ENCODE data around the gene ABI3BP.
"Not testable (repeated sequence)": the region's sequence is repeated elsewhere in the genome, so short reads cannot be mapped to it uniquely, and the experiment has no call there.

ABI3BP gene

DNA sequence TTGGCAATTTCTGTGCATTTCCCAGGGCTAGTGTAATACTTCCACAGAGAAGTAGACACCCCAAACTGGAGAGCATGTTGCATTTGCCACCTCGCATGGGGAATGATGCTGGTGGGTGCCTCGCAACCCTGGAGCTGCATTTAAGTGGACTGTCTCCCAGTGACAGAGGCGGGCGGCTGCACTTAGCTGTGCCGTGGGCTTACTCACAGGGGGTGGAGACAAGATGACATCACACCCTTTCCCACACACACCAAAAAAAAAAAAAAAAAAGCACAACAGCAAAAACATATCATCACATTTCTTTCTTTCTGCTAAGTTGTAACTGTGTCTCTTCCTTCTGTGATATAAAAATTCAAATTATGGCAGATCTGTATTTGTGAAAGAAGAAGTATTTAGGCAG lies at the start of gene ABI3BP:
Gene ABI3BP, minus strand, starts transcription at position 113 of the 400 bp plus-strand sequence. Its CDS starts 37 bp downstream, at position 76.
- DNase-seq: peak; percentile 21

DNA sequence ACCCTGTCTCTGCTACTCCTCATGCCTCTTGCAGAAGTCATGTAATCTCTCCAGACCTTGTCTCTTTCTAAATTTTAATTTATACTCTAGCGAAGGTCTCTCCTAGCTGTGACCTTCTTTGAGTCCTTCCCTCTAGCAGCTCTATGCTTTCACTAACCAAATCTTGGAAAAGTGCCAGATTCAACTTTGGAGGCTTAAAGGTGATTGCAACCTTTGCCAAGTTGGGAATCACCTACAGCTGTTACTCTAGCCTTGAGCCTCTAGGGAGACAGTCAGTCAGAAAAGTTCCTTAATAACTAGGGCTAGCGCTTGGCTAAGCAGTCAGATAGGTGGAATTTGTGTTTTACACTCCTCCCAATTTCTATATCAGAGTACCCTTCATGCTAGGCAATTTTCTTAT lies 46.1 kb upstream of the ABI3BP start:
- DNase-seq: no peak

- DNase-seq: no peak
These were observed 45.7 kb upstream of the ABI3BP start for GRCh38 chr3:101038880-101039279.

DNA sequence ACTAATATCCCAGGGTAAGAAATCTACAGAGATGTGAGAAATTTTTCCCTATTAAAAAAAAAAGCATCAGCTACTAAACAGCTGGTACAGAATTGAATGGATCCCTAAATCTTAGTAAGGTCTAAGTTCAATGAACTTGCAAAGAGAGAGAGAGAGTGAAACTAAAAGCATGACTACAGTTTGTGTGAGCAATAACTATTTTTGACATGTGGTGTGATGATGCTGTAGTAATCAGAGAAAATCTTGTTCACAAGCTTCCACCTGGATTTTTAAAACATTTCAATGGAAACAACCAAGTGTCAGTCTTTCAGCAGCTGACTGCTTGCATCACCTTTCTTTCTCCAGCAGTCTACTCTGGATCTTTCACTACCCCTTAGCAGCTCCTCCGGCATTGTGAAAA lies 45.2 kb upstream of the ABI3BP start:
- DNase-seq: no peak

- DNase-seq: no peak
These were observed 44.4 kb upstream of the ABI3BP start for GRCh38 chr3:101037613-101038012.

- no peak for DNase-seq
These were observed 43.5 kb upstream of the ABI3BP start for GRCh38 chr3:101036676-101037075.

DNA sequence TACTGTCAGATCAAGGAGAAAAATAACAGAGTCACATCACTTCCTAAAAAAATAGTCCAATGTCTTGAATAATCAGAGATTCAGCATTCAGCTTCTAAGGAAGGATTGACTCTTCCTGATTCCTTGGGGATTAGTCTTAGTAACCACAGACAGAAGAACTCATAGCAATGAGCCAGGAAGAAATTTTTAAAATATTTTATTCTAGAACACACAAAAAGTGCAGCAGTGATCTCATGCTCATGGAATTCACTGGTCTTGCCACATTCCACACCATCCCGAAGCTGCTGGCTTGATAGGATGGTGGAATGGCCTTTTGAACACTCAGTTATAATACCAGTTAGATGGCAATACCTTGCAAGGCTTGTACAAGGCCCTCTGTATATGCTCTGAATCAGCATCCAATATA lies 43.0 kb upstream of the ABI3BP start:
- DNase-seq: no peak

- no peak for DNase-seq
These were observed 34.1 kb upstream of the ABI3BP start for GRCh38 chr3:101027286-101027685.

DNA sequence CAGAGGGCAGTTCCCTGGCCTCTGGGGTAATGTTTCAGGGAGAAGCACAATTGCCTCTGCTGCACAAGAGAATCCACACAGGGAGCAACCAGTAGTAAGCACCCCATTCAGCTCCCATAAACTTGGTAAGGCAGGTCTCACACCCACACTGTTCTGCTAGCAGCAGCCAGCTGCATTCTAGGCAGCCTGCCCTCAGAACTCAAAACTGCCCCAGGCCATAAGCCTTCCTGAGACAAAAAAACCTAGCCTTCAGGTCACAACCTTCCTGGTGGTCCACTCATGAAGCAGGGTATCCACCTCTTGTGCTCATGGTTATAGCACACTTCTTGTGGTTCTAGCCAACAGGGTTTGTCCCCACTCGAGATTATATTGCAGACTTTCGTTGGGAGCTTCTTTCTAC lies 33.7 kb upstream of the ABI3BP start:
- DNase-seq: no peak

DNA sequence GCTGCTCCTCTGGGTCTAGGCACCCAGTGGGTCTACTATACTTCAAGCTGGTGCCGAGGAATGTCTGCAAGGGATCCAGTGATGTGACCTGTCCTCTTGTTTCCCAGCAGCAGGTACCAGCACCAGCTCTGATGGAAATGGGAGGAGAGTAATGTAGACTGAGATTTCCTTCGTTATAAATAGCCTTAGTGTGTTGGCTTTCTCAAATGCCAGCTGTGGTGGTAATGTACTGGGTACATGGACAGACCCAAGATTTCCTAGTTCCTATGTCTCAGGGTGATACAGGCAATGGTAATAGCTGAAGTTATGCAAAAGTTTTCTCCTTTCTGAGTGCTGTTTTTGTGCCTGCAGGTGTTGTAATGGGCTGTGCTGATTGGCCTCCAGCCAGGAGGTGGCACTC lies 33.0 kb upstream of the ABI3BP start:
- DNase-seq: no peak

DNA sequence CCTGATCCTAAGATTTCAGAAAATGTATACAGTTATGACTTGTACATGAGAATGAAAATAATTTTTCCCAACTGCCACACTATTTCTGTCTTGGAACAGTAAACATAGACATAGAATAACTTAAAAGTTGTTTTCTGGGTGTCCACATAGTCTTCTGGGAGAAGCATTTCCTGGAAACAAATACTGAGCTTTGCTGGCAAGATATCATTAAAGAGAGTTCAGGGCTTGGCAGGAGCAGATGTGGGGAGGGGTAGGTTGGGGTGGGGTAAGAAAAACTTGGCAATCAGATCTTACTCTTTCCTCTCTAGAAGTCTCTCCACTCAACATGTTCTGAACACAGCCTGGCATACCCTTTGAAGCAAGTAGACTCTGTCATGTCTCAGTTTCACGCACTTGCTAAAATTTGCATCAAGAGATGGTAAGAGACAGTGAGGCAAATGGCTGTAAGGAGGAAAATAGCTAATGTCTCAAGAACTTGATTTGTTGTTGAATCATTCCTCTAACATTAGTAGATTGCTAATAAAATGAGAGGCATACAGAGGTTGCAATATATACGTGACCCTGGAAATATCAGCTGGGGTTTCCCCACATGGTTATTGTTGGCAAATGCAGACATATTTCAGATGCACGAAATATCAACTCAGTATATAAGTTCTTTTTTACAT lies 27.3 kb upstream of the ABI3BP start:
- DNase-seq: no peak

- no peak for DNase-seq
These were observed 23.8 kb upstream of the ABI3BP start for GRCh38 chr3:101017017-101017416.

GRCh38 chr3:101012312-101012711 lies 19.1 kb upstream of the ABI3BP start:
- DNase-seq: not testable (repeated sequence)

DNA sequence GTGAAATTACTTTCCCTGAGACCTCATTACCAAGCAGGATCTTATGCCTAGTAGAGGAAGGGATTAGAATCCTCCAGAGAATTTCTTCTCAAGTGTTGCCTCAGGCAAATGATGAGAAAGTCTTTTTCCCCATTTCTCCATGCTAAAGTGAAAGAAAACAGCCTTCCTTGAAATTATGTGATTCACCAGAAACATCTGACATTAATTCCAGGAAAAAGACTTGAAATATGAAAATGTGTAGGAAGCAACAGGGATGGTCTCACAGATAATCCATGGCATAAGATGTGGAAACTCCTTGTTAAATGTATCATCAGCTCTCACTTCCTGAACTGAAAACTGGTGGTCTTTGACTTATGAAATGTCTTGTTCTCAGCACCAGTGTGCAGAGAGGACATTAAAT lies 17.9 kb upstream of the ABI3BP start:
- no peak for DNase-seq

DNA sequence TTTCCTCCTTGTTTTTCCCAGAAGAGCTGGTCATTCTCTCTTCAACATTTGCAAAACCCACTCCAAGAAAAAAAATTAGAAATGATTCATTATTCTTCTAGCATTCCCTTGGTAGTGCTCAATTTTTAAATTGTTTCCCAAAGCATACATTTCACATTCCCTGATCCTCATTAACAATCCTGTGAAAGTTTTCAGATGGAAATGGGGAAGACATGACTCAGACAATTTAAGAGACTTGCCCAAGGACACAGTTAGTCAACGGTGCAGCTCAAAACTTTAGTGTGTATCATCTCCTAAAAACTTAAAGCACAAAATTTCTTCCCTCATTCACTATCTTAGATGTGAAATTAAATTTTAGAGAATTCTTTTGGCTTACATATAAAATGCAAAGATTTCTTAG lies 17.1 kb upstream of the ABI3BP start:
- no peak for DNase-seq

- DNase-seq: no peak
These were observed 16.2 kb upstream of the ABI3BP start for GRCh38 chr3:101009386-101009785.

DNA sequence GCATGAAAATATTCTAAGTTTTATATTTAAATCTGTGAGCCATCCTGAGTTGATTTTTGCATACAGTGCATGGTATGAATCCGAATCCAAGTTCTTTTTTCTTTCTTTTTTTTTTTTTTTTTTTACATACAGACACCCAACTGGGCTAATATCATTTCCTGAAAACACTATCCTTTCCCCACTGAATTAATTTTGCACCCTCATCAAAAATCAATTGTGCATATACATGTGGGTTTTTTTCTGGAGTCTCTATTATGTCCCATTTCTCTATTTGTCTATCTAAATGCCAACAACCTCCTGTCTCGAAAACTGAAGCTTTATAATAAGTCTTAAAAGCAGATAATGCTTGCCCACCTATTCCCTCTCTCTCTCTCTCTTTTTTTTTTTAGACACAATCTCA lies 5.9 kb upstream of the ABI3BP start:
- no peak for DNase-seq

DNA sequence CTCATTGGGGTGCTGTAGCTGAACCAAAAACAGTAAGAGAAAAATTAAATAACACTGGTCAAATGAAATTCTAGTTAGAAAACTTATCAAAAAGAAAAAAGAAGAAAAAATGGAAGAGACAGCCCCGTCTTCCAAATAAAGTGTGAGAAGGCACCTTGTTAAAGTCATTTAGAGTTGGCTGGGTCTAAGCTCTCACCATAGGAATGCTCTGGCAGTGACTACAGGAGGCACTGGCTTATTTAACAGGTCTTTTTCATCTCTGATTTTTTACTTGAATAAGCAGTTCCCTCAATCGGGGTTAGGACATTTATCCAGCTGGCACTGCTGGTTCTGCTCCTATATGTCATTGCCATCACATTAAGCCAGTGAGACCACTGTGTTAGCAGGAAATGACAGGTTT lies 1.6 kb upstream of the ABI3BP start:
- DNase-seq: no peak

DNA sequence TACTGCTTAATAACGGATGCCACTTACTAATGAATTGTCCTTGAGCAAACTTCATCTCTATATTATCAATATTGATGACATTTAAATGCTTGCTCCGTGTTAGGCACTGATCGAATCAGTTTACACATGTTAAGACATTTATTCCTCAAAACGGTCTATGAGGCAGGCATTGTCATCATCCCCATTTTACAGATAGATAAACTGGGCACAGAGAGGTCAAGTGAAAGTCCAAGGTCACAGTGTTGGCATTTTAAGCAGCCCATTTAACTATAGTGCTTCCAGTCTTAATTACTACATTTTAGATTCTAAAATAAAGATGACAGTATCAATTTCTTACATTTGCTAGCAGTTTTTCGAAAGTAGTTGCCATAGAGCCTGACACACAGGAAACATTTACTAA lies 966 bp upstream of the ABI3BP start:
- DNase-seq: no peak

- no peak for DNase-seq
These were observed 799 bp downstream of the ABI3BP start for GRCh38 chr3:100992231-100993012.

GRCh38 chr3:100988080-100988479 lies 5.1 kb downstream of the ABI3BP start:
- DNase-seq: no peak

DNA sequence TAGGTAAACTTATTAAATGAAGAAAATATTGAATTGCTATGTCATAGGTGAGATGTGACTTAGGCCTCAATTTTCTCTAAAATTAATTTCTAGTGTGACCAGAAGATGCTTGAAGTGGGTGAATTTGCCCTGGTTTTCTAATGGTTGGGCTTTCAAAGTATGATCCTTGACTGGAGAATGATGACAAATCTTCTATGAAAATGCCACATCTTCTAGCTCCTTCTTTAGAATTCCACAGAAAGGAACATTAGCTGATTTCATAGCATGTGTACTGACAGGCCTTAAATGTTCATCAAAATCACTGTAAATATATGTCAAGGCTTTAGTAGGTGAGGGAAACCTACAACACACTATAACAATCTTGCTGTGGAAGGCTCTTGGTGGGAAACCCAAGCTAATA lies 8.9 kb downstream of the ABI3BP start:
- no peak for DNase-seq

GRCh38 chr3:100982710-100983109 lies 10.5 kb downstream of the ABI3BP start:
- no peak for DNase-seq

DNA sequence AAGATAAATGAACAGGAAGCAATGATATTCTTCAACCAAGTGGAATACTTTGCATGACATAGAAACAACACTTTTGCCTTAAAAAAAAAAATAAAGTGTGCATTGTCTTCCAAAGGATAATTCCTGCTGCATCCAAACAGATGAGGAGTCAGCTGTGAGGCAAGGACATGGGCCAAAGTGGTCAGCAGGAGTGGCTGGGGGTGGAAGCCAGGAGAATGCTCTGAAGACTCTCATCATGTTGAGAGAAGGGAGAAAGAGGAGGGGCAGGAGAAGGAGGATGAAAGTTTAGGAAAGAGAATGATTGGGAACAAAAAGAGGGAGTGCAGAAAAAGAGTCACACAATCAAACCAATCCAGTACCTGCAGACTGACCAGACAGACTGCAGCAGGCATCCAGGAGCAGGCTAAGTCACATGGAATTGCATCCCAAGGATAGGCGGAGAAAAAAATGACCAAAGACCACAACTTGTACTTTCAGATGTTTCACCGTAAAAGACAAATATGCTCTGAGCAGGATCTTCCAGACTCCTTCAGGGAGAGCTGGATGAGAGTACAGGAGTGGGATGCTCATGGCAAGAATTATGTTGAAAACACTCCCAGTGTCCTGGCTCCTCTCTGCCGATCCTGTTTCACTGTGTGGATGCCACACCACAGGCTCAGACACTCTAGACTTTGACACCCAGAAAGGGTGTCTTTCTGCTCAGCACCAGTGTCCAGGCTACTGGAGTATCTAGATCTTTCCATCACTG lies 11.9 kb downstream of the ABI3BP start:
- no peak for DNase-seq
